Stimulated activated CD4-positive, alpha-beta T cell treated with anti-CD3 and anti-CD28 coated beads, Interleukin-1b, Interleukin-23, amount 100 ng/mL, for 24 hours (primary cell): ENCODE measurements around the gene ODAD4.

ENCODE experiments used
- DNase-seq, 4 experiments: peaks; one replicate each; pipeline ENCODE4 v3.0.0-alpha.2; 2020; ENCODE audit warnings: low read depth in 4 of 4, low spot score in 1 of 4

The ODAD4 gene

GRCh38 chr17:41971721-41972523, 41.5 kb downstream of the ODAD4 start:
- no peak for DNase-seq

GRCh38 chr17:41972571-41973407, 42.4 kb downstream of the ODAD4 start:
- DNase-seq: no peak

GRCh38 chr17:41973408-41973811, 43.0 kb downstream of the ODAD4 start:
- DNase-seq: no peak

- no peak for DNase-seq
Measured at GRCh38 chr17:41974031-41974430, 43.6 kb downstream of the ODAD4 start.

- DNase-seq: no peak
Measured at GRCh38 chr17:41974658-41975057, 44.2 kb downstream of the ODAD4 start.

GRCh38 chr17:41975099-41976083, 45.0 kb downstream of the ODAD4 start:
- DNase-seq: no peak

GRCh38 chr17:41976142-41976768, 45.8 kb downstream of the ODAD4 start:
- DNase-seq: no peak

GRCh38 chr17:41977991-41978390, 47.6 kb downstream of the ODAD4 start:
- DNase-seq: no peak

- DNase-seq: no peak
Measured at GRCh38 chr17:41982026-41982760, 51.8 kb downstream of the ODAD4 start.

- DNase-seq: no peak
Measured at GRCh38 chr17:41984454-41984853, 54.0 kb downstream of the ODAD4 start.

- DNase-seq: no peak
Measured at GRCh38 chr17:41985919-41986318, 55.5 kb downstream of the ODAD4 start.

GRCh38 chr17:41986634-41987033, 56.2 kb downstream of the ODAD4 start:
- DNase-seq: no peak

- DNase-seq: no peak
Measured at GRCh38 chr17:41987642-41988041, 57.2 kb downstream of the ODAD4 start.

GRCh38 chr17:41988418-41988817, 58.0 kb downstream of the ODAD4 start:
- DNase-seq: no peak

GRCh38 chr17:41989702-41990419, 59.4 kb downstream of the ODAD4 start:
- no peak for DNase-seq

GRCh38 chr17:41992576-41992975, 62.2 kb downstream of the ODAD4 start:
- DNase-seq: no peak

GRCh38 chr17:41996855-41997164, 66.4 kb downstream of the ODAD4 start:
- no peak for DNase-seq

GRCh38 chr17:41998497-41998896, 68.1 kb downstream of the ODAD4 start:
- no peak for DNase-seq

GRCh38 chr17:42000413-42001133, 70.2 kb downstream of the ODAD4 start:
- DNase-seq: no peak
